SK-N-SH treated with all-trans-retinoic acid at 6 μM for 48 hours (cell line): Measurements from ENCODE around the gene DTX1.
A peak's percentile ranks its signal among the peaks of the same experiment; 100 is the strongest.

Source experiments
- ATAC-seq: fragments of 200-7000 bp; cut with Tn5 transposase; 3 replicates; pipeline ENCODE4 v1.9.1; 2020; ENCODE audit warnings: mild to moderate bottlenecking, moderate library complexity
- ARNTL ChIP-seq: fragments of 450-650 bp; formaldehyde crosslinking; IDR thresholded peaks from 2 replicates; pipeline ENCODE4 v1.5.0; 2020; ENCODE audit warnings: low read depth, mild to moderate bottlenecking, moderate library complexity, borderline replicate concordance
- BACH2 ChIP-seq: fragments of 250-450 bp; sonication (Bioruptor Pico); IDR thresholded peaks from 2 replicates; pipeline ENCODE4 v1.9.0; 2021; ENCODE audit warnings: mild to moderate bottlenecking, borderline replicate concordance
- CSDC2 ChIP-seq: fragments of 250-450 bp; sonication (Bioruptor Pico); IDR thresholded peaks from 2 replicates; pipeline ENCODE4 v1.5.0; 2020; ENCODE audit warnings: mild to moderate bottlenecking, moderate library complexity
- ESRRG ChIP-seq: fragments of 250-450 bp; sonication (Bioruptor Pico); IDR thresholded peaks from 2 replicates; pipeline ENCODE4 v1.6.1; 2021; ENCODE audit warnings: mild to moderate bottlenecking
- GLIS3 ChIP-seq: fragments of 250-450 bp; sonication (Bioruptor Pico); IDR thresholded peaks from 2 replicates; pipeline ENCODE4 v1.5.0; 2020; ENCODE audit warnings: mild to moderate bottlenecking, moderate library complexity
- ISL1 ChIP-seq: fragments of 250-450 bp; sonication (Bioruptor Pico); IDR thresholded peaks from 2 replicates; pipeline ENCODE4 v2.1.2; 2022; ENCODE audit warnings: mild to moderate bottlenecking, moderate library complexity
- OSR1 ChIP-seq: fragments of 250-450 bp; sonication (Bioruptor Pico); IDR thresholded peaks from 2 replicates; pipeline ENCODE4 v1.8.0; 2022; ENCODE audit warnings: moderate library complexity, mild to moderate bottlenecking, inconsistent platforms
- RARB ChIP-seq: fragments of 250-450 bp; sonication (Bioruptor Pico); IDR thresholded peaks from 2 replicates; pipeline ENCODE4 v1.8.0; 2021; ENCODE audit warnings: mild to moderate bottlenecking, moderate library complexity
- SNAI2 ChIP-seq: fragments of 250-450 bp; sonication (Bioruptor Pico); IDR thresholded peaks from 2 replicates; pipeline ENCODE4 v1.5.0; 2020; ENCODE audit warnings: mild to moderate bottlenecking, moderate library complexity
- TCF4 ChIP-seq: fragments of 250-450 bp; sonication (Bioruptor Pico); IDR thresholded peaks from 2 replicates; pipeline ENCODE4 v1.8.0; 2021; ENCODE audit warnings: mild to moderate bottlenecking, moderate library complexity, borderline replicate concordance
- TOX ChIP-seq: fragments of 250-450 bp; sonication (Bioruptor Pico); IDR thresholded peaks from 2 replicates; pipeline ENCODE4 v1.8.0; 2021; ENCODE audit warnings: mild to moderate bottlenecking, moderate library complexity, borderline replicate concordance
- ZC3H10 ChIP-seq: fragments of 250-450 bp; sonication (Bioruptor Pico); IDR thresholded peaks from 2 replicates; pipeline ENCODE4 v1.5.1; 2021; ENCODE audit warnings: mild to moderate bottlenecking, moderate library complexity
- ZFP30 ChIP-seq: fragments of 450-650 bp; formaldehyde crosslinking; IDR thresholded peaks from 2 replicates; pipeline ENCODE4 v1.5.0; 2022; ENCODE audit warnings: mild to moderate bottlenecking, moderate library complexity
- ZNF565 ChIP-seq: fragments of 450-650 bp; formaldehyde crosslinking; conservative IDR thresholded peaks from 2 replicates; pipeline ENCODE4 v1.5.0; 2020; ENCODE audit warnings: low read depth, mild to moderate bottlenecking, moderate library complexity
- ZNF70 ChIP-seq: fragments of 450-650 bp; formaldehyde crosslinking; IDR thresholded peaks from 2 replicates; pipeline ENCODE4 v1.5.0; 2020; ENCODE audit warnings: mild to moderate bottlenecking, moderate library complexity
- ZNF8 ChIP-seq: fragments of 450-650 bp; formaldehyde crosslinking; IDR thresholded peaks from 2 replicates; pipeline ENCODE4 v1.5.0; 2020; ENCODE audit warnings: mild to moderate bottlenecking, moderate library complexity
- TF ChIP-seq, protein P1 (sequence below): fragments of 250-450 bp; sonication (Bioruptor Pico); IDR thresholded peaks from 2 replicates; pipeline ENCODE4 v1.5.1; 2021; ENCODE audit warnings: mild to moderate bottlenecking, moderate library complexity
- TF ChIP-seq, protein P2 (sequence below): fragments of 250-450 bp; sonication (Bioruptor Pico); IDR thresholded peaks from 2 replicates; pipeline ENCODE4 v1.8.0; 2020; ENCODE audit warnings: mild to moderate bottlenecking, moderate library complexity, borderline replicate concordance
- TF ChIP-seq, protein P3 (sequence below): fragments of 250-450 bp; sonication (Bioruptor Pico); IDR thresholded peaks from 2 replicates; pipeline ENCODE4 v1.5.0; 2020; ENCODE audit warnings: mild to moderate bottlenecking, moderate library complexity
- TF ChIP-seq, protein P4 (sequence below): fragments of 250-450 bp; sonication (Bioruptor Pico); IDR thresholded peaks from 2 replicates; pipeline ENCODE4 v1.8.0; 2021; ENCODE audit warnings: low read depth, mild to moderate bottlenecking, moderate library complexity, borderline replicate concordance
- TF ChIP-seq, protein P5 (sequence below): fragments of 250-450 bp; sonication (Bioruptor Pico); IDR thresholded peaks from 2 replicates; pipeline ENCODE4 v1.5.1; 2020; ENCODE audit warnings: low read depth, mild to moderate bottlenecking, moderate library complexity

Gene DTX1

DNA sequence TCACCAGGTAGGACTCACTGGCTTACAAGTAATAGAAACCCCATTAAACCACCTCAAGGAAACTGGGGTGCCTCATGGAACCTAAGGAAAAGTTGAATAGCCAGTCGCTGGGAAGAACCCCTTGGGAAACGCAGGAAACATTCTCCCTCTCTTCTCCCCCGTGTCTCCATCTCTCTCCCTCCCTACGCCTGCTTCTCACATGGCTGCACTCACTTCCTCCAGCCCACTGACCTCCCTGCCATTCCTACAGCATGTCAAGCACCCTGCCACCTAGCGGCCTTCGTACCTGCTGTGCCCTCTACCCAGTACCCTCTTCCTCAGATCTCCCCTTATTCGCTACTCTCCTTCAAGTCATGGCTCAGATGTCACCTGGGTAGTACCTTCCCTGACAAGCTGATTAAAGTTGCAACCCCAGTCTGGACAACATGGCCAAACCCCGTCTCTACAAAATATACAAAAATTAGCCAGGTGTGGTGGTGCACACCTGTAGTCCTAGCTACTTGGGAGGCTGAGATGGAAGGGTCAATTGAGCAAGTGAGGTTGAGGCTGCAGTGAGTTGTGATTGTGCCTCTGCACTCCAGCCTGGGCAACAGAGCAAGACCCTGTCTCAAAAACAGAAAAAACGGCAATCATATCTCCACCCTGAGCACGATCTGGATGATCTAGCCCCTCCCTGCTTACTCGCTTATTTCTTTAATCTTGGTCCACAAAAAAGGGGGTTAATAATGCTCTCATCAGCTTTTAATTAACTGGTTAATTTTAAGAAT is 6.4 kb upstream of the DTX1 start:
- peak; percentile 74 for ATAC-seq
- TF ChIP-seq ZC3H10 (CRISPR knock-in tag) (no peak), CSDC2 (CRISPR knock-in tag) (no peak), RARB (CRISPR knock-in tag) (no peak), ESRRG (CRISPR knock-in tag) (no peak), ARNTL (CRISPR knock-in tag) (no peak), ISL1 (CRISPR knock-in tag) (no peak), BACH2 (no peak), SNAI2 (CRISPR knock-in tag) (no peak), TOX (CRISPR knock-in tag) (no peak), OSR1 (CRISPR knock-in tag) (no peak)
- TF ChIP-seq, protein P1, sequence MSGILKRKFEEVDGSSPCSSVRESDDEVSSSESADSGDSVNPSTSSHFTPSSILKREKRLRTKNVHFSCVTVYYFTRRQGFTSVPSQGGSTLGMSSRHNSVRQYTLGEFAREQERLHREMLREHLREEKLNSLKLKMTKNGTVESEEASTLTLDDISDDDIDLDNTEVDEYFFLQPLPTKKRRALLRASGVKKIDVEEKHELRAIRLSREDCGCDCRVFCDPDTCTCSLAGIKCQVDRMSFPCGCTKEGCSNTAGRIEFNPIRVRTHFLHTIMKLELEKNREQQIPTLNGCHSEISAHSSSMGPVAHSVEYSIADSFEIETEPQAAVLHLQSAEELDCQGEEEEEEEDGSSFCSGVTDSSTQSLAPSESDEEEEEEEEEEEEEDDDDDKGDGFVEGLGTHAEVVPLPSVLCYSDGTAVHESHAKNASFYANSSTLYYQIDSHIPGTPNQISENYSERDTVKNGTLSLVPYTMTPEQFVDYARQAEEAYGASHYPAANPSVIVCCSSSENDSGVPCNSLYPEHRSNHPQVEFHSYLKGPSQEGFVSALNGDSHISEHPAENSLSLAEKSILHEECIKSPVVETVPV (CRISPR knock-in tag), result no peak
- TF ChIP-seq, protein P2, sequence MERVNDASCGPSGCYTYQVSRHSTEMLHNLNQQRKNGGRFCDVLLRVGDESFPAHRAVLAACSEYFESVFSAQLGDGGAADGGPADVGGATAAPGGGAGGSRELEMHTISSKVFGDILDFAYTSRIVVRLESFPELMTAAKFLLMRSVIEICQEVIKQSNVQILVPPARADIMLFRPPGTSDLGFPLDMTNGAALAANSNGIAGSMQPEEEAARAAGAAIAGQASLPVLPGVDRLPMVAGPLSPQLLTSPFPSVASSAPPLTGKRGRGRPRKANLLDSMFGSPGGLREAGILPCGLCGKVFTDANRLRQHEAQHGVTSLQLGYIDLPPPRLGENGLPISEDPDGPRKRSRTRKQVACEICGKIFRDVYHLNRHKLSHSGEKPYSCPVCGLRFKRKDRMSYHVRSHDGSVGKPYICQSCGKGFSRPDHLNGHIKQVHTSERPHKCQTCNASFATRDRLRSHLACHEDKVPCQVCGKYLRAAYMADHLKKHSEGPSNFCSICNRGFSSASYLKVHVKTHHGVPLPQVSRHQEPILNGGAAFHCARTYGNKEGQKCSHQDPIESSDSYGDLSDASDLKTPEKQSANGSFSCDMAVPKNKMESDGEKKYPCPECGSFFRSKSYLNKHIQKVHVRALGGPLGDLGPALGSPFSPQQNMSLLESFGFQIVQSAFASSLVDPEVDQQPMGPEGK (CRISPR knock-in tag), result no peak
- TF ChIP-seq, all 23 proteins: peak for 0

DNA sequence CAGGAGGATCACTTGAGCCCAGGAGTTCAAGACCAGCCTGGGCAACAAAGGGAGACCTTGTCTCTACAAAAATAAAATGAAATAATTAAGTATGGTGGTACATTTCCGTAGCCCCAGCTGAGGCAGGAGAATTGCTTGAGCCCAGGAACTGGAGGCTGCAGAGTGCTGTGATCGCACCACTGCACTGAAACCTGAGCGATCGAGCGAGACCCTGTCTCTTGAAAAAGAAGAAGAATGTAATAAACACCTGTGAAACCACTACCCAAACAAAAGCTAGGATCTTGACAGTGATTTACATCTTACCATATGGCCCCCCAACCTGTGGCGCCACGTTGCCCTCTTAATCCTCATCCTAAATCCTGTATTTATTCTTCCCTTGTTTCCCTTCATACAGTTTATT is 5.7 kb upstream of the DTX1 start:
- ATAC-seq, result no peak
- TF ChIP-seq RARB (CRISPR knock-in tag), result no peak
- no peak for TF ChIP-seq ZC3H10 (CRISPR knock-in tag)
- TF ChIP-seq BACH2, result no peak
- no peak for TF ChIP-seq ZFP30
- TF ChIP-seq, protein P3, sequence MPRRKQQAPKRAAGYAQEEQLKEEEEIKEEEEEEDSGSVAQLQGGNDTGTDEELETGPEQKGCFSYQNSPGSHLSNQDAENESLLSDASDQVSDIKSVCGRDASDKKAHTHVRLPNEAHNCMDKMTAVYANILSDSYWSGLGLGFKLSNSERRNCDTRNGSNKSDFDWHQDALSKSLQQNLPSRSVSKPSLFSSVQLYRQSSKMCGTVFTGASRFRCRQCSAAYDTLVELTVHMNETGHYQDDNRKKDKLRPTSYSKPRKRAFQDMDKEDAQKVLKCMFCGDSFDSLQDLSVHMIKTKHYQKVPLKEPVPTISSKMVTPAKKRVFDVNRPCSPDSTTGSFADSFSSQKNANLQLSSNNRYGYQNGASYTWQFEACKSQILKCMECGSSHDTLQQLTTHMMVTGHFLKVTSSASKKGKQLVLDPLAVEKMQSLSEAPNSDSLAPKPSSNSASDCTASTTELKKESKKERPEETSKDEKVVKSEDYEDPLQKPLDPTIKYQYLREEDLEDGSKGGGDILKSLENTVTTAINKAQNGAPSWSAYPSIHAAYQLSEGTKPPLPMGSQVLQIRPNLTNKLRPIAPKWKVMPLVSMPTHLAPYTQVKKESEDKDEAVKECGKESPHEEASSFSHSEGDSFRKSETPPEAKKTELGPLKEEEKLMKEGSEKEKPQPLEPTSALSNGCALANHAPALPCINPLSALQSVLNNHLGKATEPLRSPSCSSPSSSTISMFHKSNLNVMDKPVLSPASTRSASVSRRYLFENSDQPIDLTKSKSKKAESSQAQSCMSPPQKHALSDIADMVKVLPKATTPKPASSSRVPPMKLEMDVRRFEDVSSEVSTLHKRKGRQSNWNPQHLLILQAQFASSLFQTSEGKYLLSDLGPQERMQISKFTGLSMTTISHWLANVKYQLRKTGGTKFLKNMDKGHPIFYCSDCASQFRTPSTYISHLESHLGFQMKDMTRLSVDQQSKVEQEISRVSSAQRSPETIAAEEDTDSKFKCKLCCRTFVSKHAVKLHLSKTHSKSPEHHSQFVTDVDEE (CRISPR knock-in tag), result no peak
- no peak for TF ChIP-seq TOX (CRISPR knock-in tag)
- TF ChIP-seq, protein P1 (CRISPR knock-in tag), result no peak
- no peak for TF ChIP-seq SNAI2 (CRISPR knock-in tag)
- no peak for TF ChIP-seq ZNF8
- no peak for TF ChIP-seq ZNF70 (CRISPR knock-in tag)
- TF ChIP-seq CSDC2 (CRISPR knock-in tag), result no peak
- no peak for TF ChIP-seq ISL1 (CRISPR knock-in tag)

DNA sequence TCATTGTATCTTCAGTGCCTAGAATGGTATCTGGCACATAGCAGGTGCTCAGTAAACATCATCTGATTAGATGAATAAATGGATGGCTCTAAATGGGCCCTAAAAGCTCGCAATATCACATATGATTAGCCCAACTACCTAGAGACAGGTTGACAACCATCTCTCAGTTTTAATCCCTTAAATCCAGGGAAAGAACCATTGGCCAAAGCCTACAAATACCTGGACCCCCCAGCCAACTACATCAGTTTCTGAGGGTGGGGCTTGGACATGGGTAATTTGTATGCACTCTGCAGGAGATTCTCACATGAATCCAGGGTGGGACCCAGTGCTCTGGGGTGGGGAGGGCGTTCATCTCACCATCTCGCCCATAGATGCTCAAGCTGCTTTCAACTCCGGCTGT is 4.8 kb upstream of the DTX1 start:
- TF ChIP-seq BACH2 (no peak), ESRRG (CRISPR knock-in tag) (no peak), RARB (CRISPR knock-in tag) (no peak), ZC3H10 (CRISPR knock-in tag) (no peak), GLIS3 (CRISPR knock-in tag) (no peak), ARNTL (CRISPR knock-in tag) (no peak), SNAI2 (CRISPR knock-in tag) (no peak), TCF4 (no peak), OSR1 (CRISPR knock-in tag) (no peak), ZNF8 (no peak), ZNF70 (CRISPR knock-in tag) (no peak), TOX (CRISPR knock-in tag) (no peak), ZNF565 (CRISPR knock-in tag) (no peak)
- TF ChIP-seq, protein P4, sequence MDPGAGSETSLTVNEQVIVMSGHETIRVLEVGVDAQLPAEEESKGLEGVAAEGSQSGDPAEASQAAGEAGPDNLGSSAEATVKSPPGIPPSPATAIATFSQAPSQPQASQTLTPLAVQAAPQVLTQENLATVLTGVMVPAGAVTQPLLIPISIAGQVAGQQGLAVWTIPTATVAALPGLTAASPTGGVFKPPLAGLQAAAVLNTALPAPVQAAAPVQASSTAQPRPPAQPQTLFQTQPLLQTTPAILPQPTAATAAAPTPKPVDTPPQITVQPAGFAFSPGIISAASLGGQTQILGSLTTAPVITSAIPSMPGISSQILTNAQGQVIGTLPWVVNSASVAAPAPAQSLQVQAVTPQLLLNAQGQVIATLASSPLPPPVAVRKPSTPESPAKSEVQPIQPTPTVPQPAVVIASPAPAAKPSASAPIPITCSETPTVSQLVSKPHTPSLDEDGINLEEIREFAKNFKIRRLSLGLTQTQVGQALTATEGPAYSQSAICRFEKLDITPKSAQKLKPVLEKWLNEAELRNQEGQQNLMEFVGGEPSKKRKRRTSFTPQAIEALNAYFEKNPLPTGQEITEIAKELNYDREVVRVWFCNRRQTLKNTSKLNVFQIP (CRISPR knock-in tag), result no peak
- TF ChIP-seq, protein P5, sequence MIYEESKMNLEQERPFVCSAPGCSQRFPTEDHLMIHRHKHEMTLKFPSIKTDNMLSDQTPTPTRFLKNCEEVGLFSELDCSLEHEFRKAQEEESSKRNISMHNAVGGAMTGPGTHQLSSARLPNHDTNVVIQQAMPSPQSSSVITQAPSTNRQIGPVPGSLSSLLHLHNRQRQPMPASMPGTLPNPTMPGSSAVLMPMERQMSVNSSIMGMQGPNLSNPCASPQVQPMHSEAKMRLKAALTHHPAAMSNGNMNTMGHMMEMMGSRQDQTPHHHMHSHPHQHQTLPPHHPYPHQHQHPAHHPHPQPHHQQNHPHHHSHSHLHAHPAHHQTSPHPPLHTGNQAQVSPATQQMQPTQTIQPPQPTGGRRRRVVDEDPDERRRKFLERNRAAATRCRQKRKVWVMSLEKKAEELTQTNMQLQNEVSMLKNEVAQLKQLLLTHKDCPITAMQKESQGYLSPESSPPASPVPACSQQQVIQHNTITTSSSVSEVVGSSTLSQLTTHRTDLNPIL (CRISPR knock-in tag), result no peak
- TF ChIP-seq, protein P2 (CRISPR knock-in tag), result no peak
- no peak for ATAC-seq
